ENCODE measurements around the gene CATSPER1. TPM values are rescaled to one million over a fixed set of nuclear protein-coding genes. Genes with fewer than 3 reads are reported as not detected.

Gene CATSPER1
- total and polyA plus RNA-seq, 2 of the 13 experiments (the other 11 are each of a cell fraction or from before 2014, with no cell fraction given): 0.17 TPM; not detected in 1

- WGBS (ENCODE audit: low lambda C conversion rate): 94% methylated on average over 8 of the region's 8 CpGs
- in situ Hi-C loops (cut with HindIII; ENCODE audit: extremely low pct_ligation_motif_present, low pct_unique_long_range_greater_than_20kb) (no loop called here), intact Hi-C loops (cut with micrococcal nuclease; ENCODE audit: unreplicated experiment) (loop anchor here (5.0 kb wide), 1 partner anchor 45 kb away; no protein-coding TSS in a partner anchor)
- Histone ChIP-seq H3K27me3 (ENCODE audit: control insufficient read depth in 1 of 2, insufficient read depth in 2 of 2, low read length in 2 of 2) (no peaks in the 10 kb centered on the region), H3K27ac (ENCODE audit: extremely low read length, insufficient read depth, low read length) (no peak overlapping the region), H3K4me1 (ENCODE audit: insufficient read depth, low read length) (peaks cover 44% of the 10 kb centered on the region), H2AFZ (ENCODE audit: low read length) (no peak overlapping the region), H3K79me2 (ENCODE audit: insufficient read depth, low read length) (peaks cover 21% of the 10 kb centered on the region), H3K9me3 (ENCODE audit: low read length) (no peaks in the 10 kb centered on the region), H3K9ac (ENCODE audit: insufficient read depth, low read depth, low read length) (no peak overlapping the region), H4K20me1 (ENCODE audit: insufficient read depth, low read length) (no peaks in the 10 kb centered on the region), H3K36me3 (replicated peaks in 1 of 2; ENCODE audit: control insufficient read depth in 1 of 2, insufficient read depth in 2 of 2, low read length in 2 of 2) (peaks cover 5 to 14% of the 10 kb centered on the region in 2 experiments), H3K4me3 (replicated peaks in 1 of 3; ENCODE audit: insufficient read depth in 1 of 3, low read depth in 2 of 3, low read length in 3 of 3) (no peak overlapping the region; a peak in 1 of 6 replicates), H3K4me2 (ENCODE audit: low read depth, low read length) (peak overlapping the region; percentile 89; the same call in 1 of the 2 replicates)
- ATAC-seq (no peak), DNase-seq (ENCODE audit: low spot score) (no peak), FAIRE-seq (no peak)
- ChIA-PET POLR2A (no interaction called here), CTCF (ENCODE audit: low intra/inter-chr PET ratio, low total read pairs) (no interaction called here)
- BruUV-seq (replicated peaks): no TSS peak
- TF ChIP-seq ZBTB33 (CRISPR knock-in tag; IDR thresholded peaks at IDR 0.05) (peak; percentile 41; the same call in 1 of the 2 replicates), ZNF644 (CRISPR knock-in tag; IDR thresholded peaks at IDR 0.05; ENCODE audit: low read depth) (no peak), SSRP1 (CRISPR knock-in tag; IDR thresholded peaks at IDR 0.05) (no peak), HOMEZ (CRISPR knock-in tag; IDR thresholded peaks at IDR 0.05; ENCODE audit: low read depth) (no peak), ZFP41 (CRISPR knock-in tag; IDR thresholded peaks at IDR 0.05; ENCODE audit: borderline replicate concordance) (no peak)
These were observed 46.2 kb upstream of the CATSPER1 start for GRCh38 chr11:66072518-66072917.
